PC-9 (cell line): ENCODE data around the gene FAM131B. TPM values are rescaled to one million over a fixed set of nuclear protein-coding genes. Genes with fewer than 3 reads are reported as not detected.

ENCODE experiments used
- BruUV-seq: library from RNA; stranded (reverse); fragments of 400-500 nt; replicated peaks from 2 replicates; lab custom pipeline; 2021; lab: Mats Ljungman, UMichigan
- CTCF ChIA-PET: fragments of 300-600 bp; sonication (Branson Sonifier 250); formaldehyde crosslinking; loops from one replicate; lab custom pipeline; 2022; ENCODE audit warnings: antibody characterized with exemption; lab: Charles Lee
- POLR2A ChIA-PET: fragments of 300-600 bp; sonication (Branson Sonifier 250); formaldehyde crosslinking; loops from one replicate; lab custom pipeline; 2022; ENCODE audit warnings: antibody characterized with exemption; ENCODE audit not compliant: unreplicated experiment; lab: Charles Lee
- DNase-seq, 2 experiments: peaks; one replicate each; pipeline versions ENCODE4 v3.0.0 to v3.0.0-alpha.2; 2015 to 2022; ENCODE audit warnings: mixed read lengths in 1 of 2
- H2AFZ ChIP-seq: fragments of 200-600 bp; sonication (generic); 2 replicates; pipeline ENCODE4 v1.8.1; 2017; ENCODE audit warnings: antibody characterized with exemption
- H3F3A ChIP-seq: fragments of 200-600 bp; sonication (generic); 2 replicates; pipeline ENCODE4 v1.8.1; 2017; ENCODE audit warnings: antibody characterized with exemption, mild to moderate bottlenecking, low read depth; ENCODE audit not compliant: insufficient read depth
- H3K27ac ChIP-seq: fragments of 200-600 bp; sonication (generic); 2 replicates; pipeline ENCODE4 v1.6.1; 2016; ENCODE audit warnings: mixed run types
- H3K27me3 ChIP-seq: fragments of 200-600 bp; sonication (generic); 2 replicates; pipeline ENCODE4 v1.6.1; 2016; ENCODE audit warnings: low read depth, mixed run types; ENCODE audit not compliant: insufficient read depth
- H3K36me3 ChIP-seq: fragments of 200-600 bp; sonication (generic); 2 replicates; pipeline ENCODE4 v1.6.1; 2016; ENCODE audit warnings: low read depth, mixed run types
- H3K4me1 ChIP-seq: fragments of 200-600 bp; sonication (generic); replicated peaks from 2 replicates; pipeline ENCODE4 v1.6.1; 2016; ENCODE audit warnings: mixed run types; ENCODE audit not compliant: insufficient read depth
- H3K4me2 ChIP-seq: fragments of 200-600 bp; sonication (generic); 2 replicates; pipeline ENCODE4 v1.6.1; 2017; ENCODE audit warnings: mixed run types
- H3K4me3 ChIP-seq: fragments of 200-600 bp; sonication (generic); 2 replicates; pipeline ENCODE4 v1.6.1; 2016; ENCODE audit warnings: mixed run types
- H3K79me2 ChIP-seq: fragments of 200-600 bp; sonication (generic); 2 replicates; pipeline ENCODE4 v1.6.1; 2017; ENCODE audit warnings: low read depth, mixed run types
- H3K9me2 ChIP-seq: fragments of 200-600 bp; sonication (generic); 2 replicates; pipeline ENCODE4 v1.8.1; 2017; ENCODE audit warnings: mild to moderate bottlenecking; ENCODE audit not compliant: insufficient read depth
- H3K9me3 ChIP-seq: fragments of 200-600 bp; sonication (generic); 2 replicates; pipeline ENCODE4 v1.8.1; 2016; ENCODE audit warnings: low read depth; ENCODE audit not compliant: insufficient read depth
- H4K20me1 ChIP-seq: fragments of 200-600 bp; sonication (generic); 2 replicates; pipeline ENCODE4 v1.8.1; 2017; ENCODE audit not compliant: insufficient read depth
- CTCF ChIP-seq: fragments of 200-600 bp; sonication (generic); conservative IDR thresholded peaks from 2 replicates; pipeline ENCODE4 v1.6.1; 2017; ENCODE audit warnings: mixed run types, antibody characterized with exemption, mild to moderate bottlenecking, moderate library complexity
- EZH2 ChIP-seq: fragments of 200-600 bp; sonication (generic); IDR thresholded peaks from 2 replicates; pipeline ENCODE4 v1.8.0; 2017; ENCODE audit warnings: antibody characterized with exemption, low read depth
- intact Hi-C: fragments of 100-400 bp; cut with micrococcal nuclease; formaldehyde crosslinking; loops from one replicate; pipeline ENCODE4 v1.10.0; 2022; ENCODE audit not compliant: unreplicated experiment
- total RNA-seq: library from RNA; stranded (reverse); gene quantifications from 2 replicates; pipeline ENCODE4 v1.2.3, GENCODE V29; 2021

The FAM131B gene
- total RNA-seq, 1 experiment from 2014 or later = 0.65 TPM

- TF ChIP-seq CTCF (no peak), EZH2 (no peak)
- H3K79me2 ChIP-seq = no peaks in the 10 kb centered on the region
- peaks cover 9% of the 10 kb centered on the region; the same call in 1 of the 2 replicates for H3K4me1 ChIP-seq
- ChIA-PET CTCF (interaction anchor here (0.6 kb wide), 1 partner anchor 38 kb away, joined by 3 read pairs; no protein-coding TSS in a partner anchor), POLR2A (no interaction called here)
- H3K9me3 ChIP-seq = no peaks in the 10 kb centered on the region
- intact Hi-C loops = no loop called here
- no TSS peak for BruUV-seq
- DNase-seq = no peak
- H2AFZ ChIP-seq = no peak overlapping the region
- H3F3A ChIP-seq = 0 out of 2 replicates have a peak, but pooled peaks cover 8% of the 10 kb centered on the region
- no peaks in the 10 kb centered on the region for H3K9me2 ChIP-seq
- no peak overlapping the region for H3K27ac ChIP-seq
- peaks cover 73% of the 10 kb centered on the region for H3K27me3 ChIP-seq
- no peaks in the 10 kb centered on the region for H3K36me3 ChIP-seq
- H4K20me1 ChIP-seq = no peaks in the 10 kb centered on the region
- no peak overlapping the region for H3K4me2 ChIP-seq
- H3K4me3 ChIP-seq = no peak overlapping the region
These were observed 2.7 kb downstream of the FAM131B start for GRCh38 chr7:143359771-143360353.

- intact Hi-C loops = no loop called here
- Histone ChIP-seq H3K27ac (no peak overlapping the region), H4K20me1 (no peaks in the 10 kb centered on the region), H3K4me3 (no peak overlapping the region), H2AFZ (no peak overlapping the region), H3K27me3 (peaks cover 69% of the 10 kb centered on the region), H3K4me2 (no peak overlapping the region), H3F3A (0 out of 2 replicates have a peak, but pooled peaks cover 5% of the 10 kb centered on the region), H3K9me3 (no peaks in the 10 kb centered on the region), H3K79me2 (no peaks in the 10 kb centered on the region), H3K9me2 (no peaks in the 10 kb centered on the region), H3K4me1 (peaks cover 9% of the 10 kb centered on the region; the same call in 1 of the 2 replicates), H3K36me3 (no peaks in the 10 kb centered on the region)
- POLR2A ChIA-PET = no interaction called here
- TF ChIP-seq CTCF = no peak
- no peak for TF ChIP-seq EZH2
- BruUV-seq = no TSS peak
- CTCF ChIA-PET = no interaction called here
- no peak for DNase-seq
These were observed 3.9 kb downstream of the FAM131B start for GRCh38 chr7:143358626-143359025.

GRCh38 chr7:143356414-143357050, 6.0 kb downstream of the FAM131B start:
- Histone ChIP-seq H3K27me3 (peaks cover 52% of the 10 kb centered on the region), H3K79me2 (no peaks in the 10 kb centered on the region), H3K4me3 (no peak overlapping the region), H2AFZ (no peak overlapping the region), H3F3A (no peaks in the 10 kb centered on the region), H3K36me3 (no peaks in the 10 kb centered on the region), H3K27ac (no peak overlapping the region), H3K9me3 (no peaks in the 10 kb centered on the region), H3K9me2 (no peaks in the 10 kb centered on the region), H4K20me1 (no peaks in the 10 kb centered on the region), H3K4me2 (no peak overlapping the region), H3K4me1 (peaks cover 6% of the 10 kb centered on the region; the same call in 1 of the 2 replicates)
- intact Hi-C loops = no loop called here
- TF ChIP-seq CTCF (no peak), EZH2 (no peak)
- BruUV-seq = no TSS peak
- ChIA-PET CTCF (interaction anchor here (0.6 kb wide), 1 partner anchor 13 kb away, joined by 6 read pairs; no protein-coding TSS in a partner anchor), POLR2A (no interaction called here)
- no peak for DNase-seq
